ENCODE results near the gene MROH2A. TPM values are rescaled to one million over a fixed set of nuclear protein-coding genes. Genes with fewer than 3 reads are reported as not detected.

MROH2A gene
- total RNA-seq, 3 donors from 2014 or later (not counting 1 experiment from before 2014, with no cell fraction given), result not detected

- H3K4me3 ChIP-seq (ENCODE audit: low read length), result no peak overlapping the region
- no peaks in the 10 kb centered on the region for H3K4me1 ChIP-seq (ENCODE audit: control insufficient read depth, insufficient read depth, low read length)
- intact Hi-C loops (cut with micrococcal nuclease), result no loop called here
- H3K27ac ChIP-seq (ENCODE audit: low read length), result no peak overlapping the region
- Mint-ChIP-seq H3K27me3 (ENCODE audit: low read depth in 2 of 2) (peaks cover 0 to 3% of the 10 kb centered on the region in 2 donors), H3K4me1 (no peaks in the 10 kb centered on the region), H3K27ac (no peak overlapping the region), H3K9me3 (no peaks in the 10 kb centered on the region), H3K36me3 (no peaks in the 10 kb centered on the region), H3K4me3 (no peak overlapping the region)
- no peaks in the 10 kb centered on the region for H3K9me3 ChIP-seq (ENCODE audit: control insufficient read depth, insufficient read depth, low read length)
- DNase-seq, result no peak
- no peak for ATAC-seq
- H3K27me3 ChIP-seq (ENCODE audit: control insufficient read depth, insufficient read depth, low read length), result no peaks in the 10 kb centered on the region
- 91% methylated on average over 13 of the region's 13 CpGs for WGBS (ENCODE audit: insufficient coverage)
- no peak for TF ChIP-seq CTCF (IDR thresholded peaks at IDR 0.05)
- no peaks in the 10 kb centered on the region for H3K36me3 ChIP-seq (ENCODE audit: control insufficient read depth, insufficient read depth, low read length)
Measured at GRCh38 chr2:233795735-233796171, 17.6 kb downstream of the MROH2A start.

GRCh38 chr2:233796254-233796653, 18.1 kb downstream of the MROH2A start:
- WGBS (ENCODE audit: insufficient coverage), result 95% methylated on average over 8 of the region's 9 CpGs
- Mint-ChIP-seq H3K4me3 (no peak overlapping the region), H3K9me3 (no peaks in the 10 kb centered on the region), H3K4me1 (no peaks in the 10 kb centered on the region), H3K36me3 (no peaks in the 10 kb centered on the region), H3K27me3 (ENCODE audit: low read depth in 2 of 2) (peaks cover 0 to 3% of the 10 kb centered on the region in 2 donors), H3K27ac (no peak overlapping the region)
- ATAC-seq (no peak), DNase-seq (no peak)
- no peaks in the 10 kb centered on the region for H3K4me1 ChIP-seq (ENCODE audit: control insufficient read depth, insufficient read depth, low read length)
- no peak for TF ChIP-seq CTCF (IDR thresholded peaks at IDR 0.05)
- no peak overlapping the region for H3K4me3 ChIP-seq (ENCODE audit: low read length)
- intact Hi-C loops (cut with micrococcal nuclease), result no loop called here
- H3K9me3 ChIP-seq (ENCODE audit: control insufficient read depth, insufficient read depth, low read length), result no peaks in the 10 kb centered on the region
- H3K27ac ChIP-seq (ENCODE audit: low read length), result no peak overlapping the region
- H3K36me3 ChIP-seq (ENCODE audit: control insufficient read depth, insufficient read depth, low read length), result no peaks in the 10 kb centered on the region
- no peaks in the 10 kb centered on the region for H3K27me3 ChIP-seq (ENCODE audit: control insufficient read depth, insufficient read depth, low read length)

- Mint-ChIP-seq H3K9me3 (no peaks in the 10 kb centered on the region), H3K4me3 (no peak overlapping the region), H3K27ac (no peak overlapping the region), H3K4me1 (no peaks in the 10 kb centered on the region), H3K27me3 (ENCODE audit: low read depth in 2 of 2) (peaks cover 3 to 6% of the 10 kb centered on the region in 2 donors), H3K36me3 (no peaks in the 10 kb centered on the region)
- Histone ChIP-seq H3K36me3 (ENCODE audit: control insufficient read depth, insufficient read depth, low read length) (no peaks in the 10 kb centered on the region), H3K9me3 (ENCODE audit: control insufficient read depth, insufficient read depth, low read length) (no peaks in the 10 kb centered on the region), H3K4me1 (ENCODE audit: control insufficient read depth, insufficient read depth, low read length) (no peaks in the 10 kb centered on the region), H3K27ac (ENCODE audit: low read length) (no peak overlapping the region), H3K27me3 (ENCODE audit: control insufficient read depth, insufficient read depth, low read length) (no peaks in the 10 kb centered on the region), H3K4me3 (ENCODE audit: low read length) (no peak overlapping the region)
- ATAC-seq (no peak), DNase-seq (peak in 1 of 2 donors; percentile 4)
- intact Hi-C loops (cut with micrococcal nuclease), result no loop called here
- no peak for TF ChIP-seq CTCF (IDR thresholded peaks at IDR 0.05)
- 85% methylated on average over 14 of the region's 14 CpGs for WGBS (ENCODE audit: insufficient coverage)
Measured at GRCh38 chr2:233798335-233799086, 20.4 kb downstream of the MROH2A start.
